NCI-H1417 treated with DMSO at 0.1 percent for 48 hours (cell line): ENCODE measurements around the gene HNRNPDL.
"Not testable (repeated sequence)": the region's sequence is repeated elsewhere in the genome, so short reads cannot be mapped to it uniquely, and the experiment has no call there.

Experiments used
- DNase-seq: peaks from one replicate; lab custom pipeline; 2025; lab: John Stamatoyannopoulos, UW

Gene HNRNPDL

GRCh38 chr4:82432596-82432995 is 2.3 kb upstream of the HNRNPDL start:
- no peak for DNase-seq

DNA sequence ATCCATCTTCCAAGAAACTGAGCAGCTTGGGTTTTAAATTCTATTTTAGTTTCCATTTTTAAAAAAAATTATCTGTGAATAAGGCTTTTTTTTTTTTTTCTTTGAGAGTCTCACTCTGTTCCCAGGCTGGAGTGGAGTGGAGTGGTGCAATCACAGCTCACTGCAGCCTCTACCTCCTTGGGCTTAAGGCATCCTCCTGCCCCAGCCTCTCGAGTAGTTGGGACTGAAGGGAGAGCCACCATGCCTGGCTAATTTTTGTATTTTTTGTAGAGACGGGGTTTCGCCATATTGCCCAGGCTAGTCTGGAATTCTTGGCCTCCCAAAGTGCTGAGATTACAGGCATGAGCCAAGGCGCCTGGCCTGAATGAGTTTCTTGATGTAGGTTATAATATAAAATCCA is 1.6 kb upstream of the HNRNPDL start:
- DNase-seq, result no peak

- DNase-seq, result no peak
Observed at GRCh38 chr4:82430964-82431745, 893 bp upstream of the HNRNPDL start.

DNA sequence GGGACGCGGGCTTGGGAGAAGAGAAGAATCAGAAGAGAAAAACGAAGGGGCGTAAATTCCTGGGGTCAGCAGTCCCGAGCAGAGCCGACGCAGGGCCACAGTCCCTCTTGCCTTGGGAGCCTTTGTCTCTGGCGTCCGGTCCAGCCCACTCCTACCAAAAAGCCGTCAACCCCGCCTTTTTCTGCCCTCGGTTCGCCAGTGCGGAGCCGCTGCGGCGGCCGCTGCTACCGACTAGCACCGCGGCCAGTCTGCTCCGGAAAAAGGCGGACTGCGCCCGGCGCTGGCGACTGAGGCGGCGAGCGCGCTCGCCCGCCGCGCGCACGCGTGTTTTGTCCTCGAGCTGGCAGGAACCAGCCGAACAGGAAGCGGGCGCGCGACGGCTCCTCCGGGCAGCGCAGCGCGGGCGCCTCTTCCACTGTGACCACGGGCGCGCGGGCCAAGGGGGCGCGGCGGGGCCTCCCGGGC is 502 bp downstream of the HNRNPDL start:
- no peak for DNase-seq

- peak; percentile 52 for DNase-seq
Observed at GRCh38 chr4:82428969-82429727, 1.1 kb downstream of the HNRNPDL start.

- no peak for DNase-seq
Observed at GRCh38 chr4:82428526-82428968, 1.7 kb downstream of the HNRNPDL start.

GRCh38 chr4:82425478-82425877 is 4.8 kb downstream of the HNRNPDL start:
- no peak for DNase-seq

GRCh38 chr4:82423245-82424054 is 6.8 kb downstream of the HNRNPDL start:
- no peak for DNase-seq

DNA sequence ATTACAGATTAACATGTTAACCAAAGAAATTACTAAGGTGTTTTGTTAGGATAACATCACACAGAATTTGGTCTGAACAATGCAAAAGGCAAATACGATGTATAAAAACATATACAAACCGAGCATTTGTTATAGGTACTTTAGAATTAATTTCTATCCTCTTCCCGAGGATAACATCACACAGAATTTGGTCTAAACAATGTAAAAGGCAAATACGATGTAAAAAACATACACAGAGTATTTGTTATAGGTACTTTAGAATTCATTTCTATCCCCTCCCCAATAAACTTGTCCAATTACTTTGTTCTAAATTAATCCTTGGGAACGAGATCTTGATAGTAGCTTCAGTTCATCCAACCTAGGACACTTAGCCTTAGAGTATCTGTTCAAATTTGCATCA is 7.6 kb downstream of the HNRNPDL start:
- no peak for DNase-seq

DNA sequence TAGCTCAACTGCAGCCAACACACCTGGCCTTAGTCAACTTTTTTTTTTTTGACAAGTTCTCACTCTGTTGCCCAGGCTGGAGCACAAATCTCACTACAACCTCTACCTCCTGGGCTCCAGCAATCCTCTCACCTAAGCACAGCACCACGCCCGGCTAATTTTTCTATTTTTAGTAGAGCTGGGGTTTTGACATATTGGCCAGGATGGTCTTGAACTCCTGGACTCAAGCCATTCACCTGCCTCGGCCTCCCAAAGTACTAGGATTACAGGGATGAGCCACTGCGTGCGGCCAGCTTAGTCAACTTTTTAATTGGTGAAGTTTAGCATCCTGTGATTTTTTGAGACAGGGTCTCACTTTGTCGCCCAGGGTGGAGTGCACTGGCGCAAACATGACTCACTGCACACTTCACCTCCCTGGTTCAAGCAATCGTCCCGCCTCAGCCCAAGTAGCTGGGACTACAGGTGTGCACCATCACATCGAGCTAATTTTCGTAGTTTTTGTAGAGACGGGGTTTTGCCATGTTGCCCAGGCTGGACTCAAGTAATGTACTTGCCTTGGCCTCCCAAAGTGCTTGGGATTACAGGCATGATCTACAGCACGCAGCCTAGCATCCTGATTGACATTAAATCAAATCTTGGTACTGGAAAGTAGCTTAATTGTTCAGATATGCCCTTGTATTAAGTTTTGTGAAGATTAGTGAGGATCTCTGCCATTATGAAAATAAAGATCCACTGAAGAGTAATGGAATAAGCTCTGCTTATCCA is 8.3 kb downstream of the HNRNPDL start:
- DNase-seq, result no peak

DNA sequence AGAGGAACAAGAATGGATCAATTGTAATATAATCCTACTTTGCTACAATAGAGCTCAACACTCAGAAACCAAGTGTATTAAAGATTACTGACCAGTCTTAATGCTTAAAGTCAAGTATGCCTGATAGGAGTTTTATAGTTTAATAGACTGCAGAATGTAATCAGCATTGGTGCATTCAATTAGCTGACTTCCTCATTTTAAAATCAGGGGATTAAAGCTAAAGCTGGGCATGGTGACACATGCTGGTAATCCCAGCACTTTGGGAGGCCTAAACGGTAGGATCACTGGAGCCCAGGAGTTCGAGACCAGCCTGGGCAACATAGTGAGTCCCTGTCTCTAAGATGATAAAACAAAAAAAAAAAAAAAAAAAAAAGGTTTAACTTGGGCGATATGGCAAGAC is 10.8 kb downstream of the HNRNPDL start:
- no peak for DNase-seq

GRCh38 chr4:82415922-82416365 is 14.3 kb downstream of the HNRNPDL start:
- no peak for DNase-seq

DNA sequence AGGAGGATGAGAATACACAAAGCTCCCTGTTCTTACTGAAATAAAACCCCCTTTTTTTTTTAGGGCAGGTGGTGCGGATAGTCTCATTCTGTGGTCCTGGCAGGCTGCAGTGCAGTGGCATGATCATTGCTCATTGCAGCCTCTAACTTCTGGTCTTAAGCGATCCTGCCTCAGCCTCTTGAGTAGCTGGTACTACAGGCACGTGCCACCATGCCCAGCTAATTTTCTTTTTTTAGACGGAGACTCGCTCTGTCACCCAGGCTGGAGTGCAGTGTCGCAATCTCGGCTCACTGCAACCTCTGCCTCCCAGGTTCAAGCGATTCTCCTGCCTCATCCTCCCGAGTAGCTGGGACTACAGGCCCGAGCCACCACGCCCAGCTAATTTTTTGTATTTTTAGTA is 15.2 kb downstream of the HNRNPDL start:
- DNase-seq, result not testable (repeated sequence)

DNA sequence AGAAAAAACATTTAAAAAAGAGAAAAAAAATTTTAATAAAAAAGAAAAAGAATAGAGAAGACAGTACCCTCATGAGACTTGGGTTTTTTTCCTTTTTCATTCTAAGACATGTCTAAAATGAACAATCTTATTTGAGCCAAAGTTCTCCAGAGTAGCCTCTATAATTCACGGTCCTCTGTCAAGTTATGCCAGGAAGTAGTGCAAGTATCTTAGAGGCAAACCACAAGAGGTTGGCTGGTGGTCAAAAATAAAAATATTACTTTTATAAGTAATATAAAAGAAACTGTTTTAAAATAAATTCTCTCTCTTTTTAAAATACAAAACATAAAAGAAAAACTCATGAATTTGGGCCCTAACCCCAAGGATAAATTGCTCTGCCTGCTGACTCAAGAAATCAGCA is 26.5 kb downstream of the HNRNPDL start:
- DNase-seq, result no peak

- DNase-seq, result no peak
Observed at GRCh38 chr4:82402196-82402775, 28.0 kb downstream of the HNRNPDL start.

GRCh38 chr4:82401600-82401999 is 28.7 kb downstream of the HNRNPDL start:
- no peak for DNase-seq

DNA sequence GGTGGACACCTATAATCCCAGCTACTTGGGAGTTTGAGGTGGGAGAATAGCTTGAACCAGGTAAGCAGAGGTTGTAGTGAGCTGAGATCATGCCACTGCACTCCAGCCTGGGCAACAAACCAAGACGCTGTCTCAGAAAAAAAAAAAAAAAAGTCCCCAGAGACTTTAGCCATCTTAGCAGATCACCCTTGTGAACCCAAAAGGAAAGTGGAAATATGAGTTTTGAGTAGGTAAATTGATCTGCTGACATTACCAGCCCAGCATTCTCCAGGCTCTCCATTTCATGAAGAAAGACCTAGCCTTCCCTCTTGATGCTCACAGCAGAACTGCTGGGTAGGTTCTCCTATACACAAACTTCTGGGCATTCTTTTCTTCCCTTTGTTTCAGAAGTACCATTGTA is 32.0 kb downstream of the HNRNPDL start:
- DNase-seq, result no peak

- DNase-seq, result no peak
Observed at GRCh38 chr4:82397527-82397926, 32.7 kb downstream of the HNRNPDL start.

GRCh38 chr4:82394896-82395295 is 35.4 kb downstream of the HNRNPDL start:
- DNase-seq, result no peak

GRCh38 chr4:82390061-82390460 is 40.2 kb downstream of the HNRNPDL start:
- not testable (repeated sequence) for DNase-seq

- DNase-seq, result no peak
Observed at GRCh38 chr4:82388405-82388804, 41.9 kb downstream of the HNRNPDL start.
